ENCODE measurements around the gene GRK5.

DNA sequence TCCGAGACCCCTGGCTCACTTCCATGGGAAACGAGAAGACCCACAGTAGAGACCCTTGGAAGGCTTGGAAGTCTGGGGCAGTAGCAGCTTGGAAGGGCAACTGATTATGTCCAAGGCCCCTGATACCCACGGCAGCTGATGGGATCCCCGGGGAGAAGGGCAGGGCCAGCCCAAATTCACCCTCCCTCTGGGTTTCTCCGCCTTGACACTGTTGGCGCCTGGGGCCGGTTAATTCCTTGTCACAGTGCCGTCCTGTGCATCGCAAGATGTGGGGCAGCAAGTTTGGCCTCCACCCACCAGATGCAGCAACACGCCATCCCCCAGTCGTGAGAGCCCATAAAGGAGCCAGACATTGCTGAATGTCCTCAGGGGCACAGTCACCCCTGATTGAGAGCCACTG is 245.9 kb downstream of the GRK5 start:
- TF ChIP-seq, protein P1, sequence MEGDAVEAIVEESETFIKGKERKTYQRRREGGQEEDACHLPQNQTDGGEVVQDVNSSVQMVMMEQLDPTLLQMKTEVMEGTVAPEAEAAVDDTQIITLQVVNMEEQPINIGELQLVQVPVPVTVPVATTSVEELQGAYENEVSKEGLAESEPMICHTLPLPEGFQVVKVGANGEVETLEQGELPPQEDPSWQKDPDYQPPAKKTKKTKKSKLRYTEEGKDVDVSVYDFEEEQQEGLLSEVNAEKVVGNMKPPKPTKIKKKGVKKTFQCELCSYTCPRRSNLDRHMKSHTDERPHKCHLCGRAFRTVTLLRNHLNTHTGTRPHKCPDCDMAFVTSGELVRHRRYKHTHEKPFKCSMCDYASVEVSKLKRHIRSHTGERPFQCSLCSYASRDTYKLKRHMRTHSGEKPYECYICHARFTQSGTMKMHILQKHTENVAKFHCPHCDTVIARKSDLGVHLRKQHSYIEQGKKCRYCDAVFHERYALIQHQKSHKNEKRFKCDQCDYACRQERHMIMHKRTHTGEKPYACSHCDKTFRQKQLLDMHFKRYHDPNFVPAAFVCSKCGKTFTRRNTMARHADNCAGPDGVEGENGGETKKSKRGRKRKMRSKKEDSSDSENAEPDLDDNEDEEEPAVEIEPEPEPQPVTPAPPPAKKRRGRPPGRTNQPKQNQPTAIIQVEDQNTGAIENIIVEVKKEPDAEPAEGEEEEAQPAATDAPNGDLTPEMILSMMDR (conservative IDR thresholded peaks at IDR 0.05; ENCODE audit: low read depth, low read length) = no peak
- no peak for TF ChIP-seq EZH2 (IDR thresholded peaks at IDR 0.05; ENCODE audit: borderline replicate concordance, low read depth, low read length, poor library complexity, severe bottlenecking)
